Stimulated activated CD4-positive, alpha-beta T cell treated with anti-CD3 and anti-CD28 coated beads, TNF-alpha, amount 100 ng/mL, for 24 hours (primary cell): ENCODE measurements around the gene TTN.
"Not testable (repeated sequence)": the region's sequence is repeated elsewhere in the genome, so short reads cannot be mapped to it uniquely, and the experiment has no call there.

Experiments
- DNase-seq, 3 experiments: peaks; one replicate each; pipeline ENCODE4 v3.0.0-alpha.2; 2020; ENCODE audit warnings: low read depth in 3 of 3

The TTN gene

DNA sequence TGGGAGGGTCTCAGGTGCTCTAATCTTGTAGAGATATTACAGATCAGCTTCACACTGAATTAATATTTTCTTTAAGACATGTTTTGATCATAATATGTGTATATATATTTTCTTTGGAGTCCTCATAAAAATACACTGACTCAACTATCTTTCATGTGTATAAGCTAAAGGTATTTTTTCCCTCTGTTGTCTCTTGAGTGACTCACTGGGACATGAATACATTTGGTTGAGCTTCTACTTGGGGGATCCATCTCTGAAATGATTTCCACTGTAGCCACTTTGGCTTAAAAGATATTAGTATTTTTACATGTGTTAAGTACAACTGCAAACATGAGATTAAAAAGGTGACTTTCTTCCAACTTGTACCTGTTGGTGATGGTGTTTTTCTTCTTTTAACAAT, 140.8 kb downstream of the TTN start:
- no peak for DNase-seq

DNA sequence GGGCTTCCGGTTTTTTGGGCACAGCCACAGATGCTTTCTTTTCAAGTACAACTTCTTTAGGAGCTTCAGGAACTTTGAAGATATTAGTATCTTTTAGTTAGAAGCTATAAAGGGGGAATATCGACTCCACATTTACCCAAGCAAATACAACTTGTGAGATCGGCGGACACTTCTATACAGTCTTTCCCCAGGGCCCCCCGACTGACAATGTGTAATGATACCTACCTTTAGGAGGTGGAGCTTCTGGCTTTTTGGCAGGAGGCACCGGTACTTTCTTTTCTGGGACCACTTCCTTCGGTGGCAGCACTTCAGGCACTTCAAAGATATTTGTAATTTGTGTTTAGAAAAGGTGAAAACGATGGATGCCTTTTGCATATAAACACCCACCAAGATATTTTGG, 148.7 kb downstream of the TTN start:
- DNase-seq = not testable (repeated sequence)

DNA sequence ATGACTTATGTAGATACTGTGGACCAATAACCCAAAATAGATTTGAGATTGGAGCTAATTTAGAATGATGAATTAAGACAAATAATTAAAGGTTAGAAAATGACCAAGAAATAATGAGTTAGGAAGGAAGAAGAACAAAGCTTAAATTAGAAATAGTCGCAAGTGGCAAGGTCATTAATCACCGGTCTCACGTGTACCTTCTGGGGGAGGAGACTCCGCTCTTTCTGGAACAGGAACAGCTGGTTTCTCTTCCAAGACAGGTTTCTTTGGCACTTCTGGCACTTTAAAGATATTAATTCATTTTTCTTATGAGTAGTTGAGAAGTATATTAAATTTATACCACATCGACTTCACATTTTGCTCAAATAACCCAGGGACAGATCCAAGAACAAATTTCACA, 156.7 kb downstream of the TTN start:
- no peak for DNase-seq

DNA sequence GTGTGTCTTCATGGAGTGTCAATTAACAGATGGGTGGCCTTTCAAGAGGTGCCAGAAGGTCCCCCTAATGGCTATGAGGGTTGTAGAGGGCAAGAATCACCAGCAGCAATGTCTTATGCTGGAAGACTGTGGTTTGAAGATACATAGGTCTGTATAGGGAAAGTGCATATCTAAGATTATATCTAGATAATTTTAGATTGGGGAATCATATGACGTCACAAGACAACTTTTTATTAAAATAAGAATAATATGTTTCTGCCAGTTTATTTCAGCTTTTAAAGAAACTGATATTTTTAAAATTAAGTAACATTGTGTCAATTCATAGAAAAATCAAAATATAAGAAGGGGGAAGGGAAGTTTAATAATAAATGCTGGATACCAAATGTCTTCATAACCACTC, 162.3 kb downstream of the TTN start:
- DNase-seq = no peak

DNA sequence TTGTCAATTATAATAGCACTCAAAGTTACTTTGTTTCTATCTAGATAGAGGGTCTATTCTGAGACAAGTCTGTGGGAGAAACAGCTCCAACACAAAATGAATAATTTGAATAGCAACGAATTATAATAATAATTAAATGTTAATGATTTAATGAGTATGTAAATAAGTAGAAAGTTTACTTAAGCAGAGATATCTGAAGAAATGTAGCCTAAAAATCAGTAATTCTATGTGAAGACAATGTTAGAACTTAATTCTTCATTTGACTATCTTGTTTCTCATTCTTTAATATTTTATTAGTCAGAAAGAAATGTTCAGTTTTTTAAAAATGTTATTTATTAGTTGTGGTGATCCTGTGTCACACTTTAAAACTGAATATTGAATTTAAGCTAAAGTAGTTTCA, 165.7 kb downstream of the TTN start:
- no peak for DNase-seq

DNA sequence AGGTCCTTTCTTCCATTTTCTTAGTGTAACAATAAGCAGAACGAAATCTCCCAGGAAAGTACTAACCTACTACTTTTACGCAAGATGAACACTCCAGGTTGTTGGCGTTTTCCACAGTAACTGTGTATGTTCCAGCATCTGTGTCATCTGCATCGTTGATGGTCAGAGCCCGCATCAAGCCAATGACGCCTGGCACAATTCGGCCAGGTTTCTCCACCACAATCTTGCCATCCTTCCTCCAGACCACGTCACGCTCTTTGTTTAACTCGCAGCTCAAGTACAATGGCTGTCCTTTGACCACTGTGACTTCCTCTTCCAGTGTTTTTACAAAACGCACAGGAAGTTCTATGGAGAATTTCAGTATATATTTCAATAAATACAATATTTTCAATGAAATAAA, 171.3 kb downstream of the TTN start:
- DNase-seq = no peak

DNA sequence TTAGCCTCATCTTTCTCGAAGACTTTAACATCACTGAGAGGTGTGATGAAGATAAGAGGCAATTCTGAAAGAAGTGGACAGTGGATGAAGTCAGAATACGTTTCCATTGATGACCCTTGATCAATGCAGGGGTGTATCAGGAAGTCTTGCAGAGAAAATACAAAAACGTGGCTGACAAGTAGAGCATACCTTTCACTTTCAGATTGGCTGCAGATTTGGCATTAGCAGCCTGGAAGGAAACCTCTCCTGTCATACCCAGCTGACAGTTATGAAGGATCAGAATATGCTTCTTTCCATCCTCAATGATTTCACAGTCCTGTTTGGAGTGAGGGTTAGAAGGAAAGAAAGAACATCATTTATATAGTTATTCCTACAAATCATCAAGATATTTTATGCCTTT, 174.5 kb downstream of the TTN start:
- no peak for DNase-seq

DNA sequence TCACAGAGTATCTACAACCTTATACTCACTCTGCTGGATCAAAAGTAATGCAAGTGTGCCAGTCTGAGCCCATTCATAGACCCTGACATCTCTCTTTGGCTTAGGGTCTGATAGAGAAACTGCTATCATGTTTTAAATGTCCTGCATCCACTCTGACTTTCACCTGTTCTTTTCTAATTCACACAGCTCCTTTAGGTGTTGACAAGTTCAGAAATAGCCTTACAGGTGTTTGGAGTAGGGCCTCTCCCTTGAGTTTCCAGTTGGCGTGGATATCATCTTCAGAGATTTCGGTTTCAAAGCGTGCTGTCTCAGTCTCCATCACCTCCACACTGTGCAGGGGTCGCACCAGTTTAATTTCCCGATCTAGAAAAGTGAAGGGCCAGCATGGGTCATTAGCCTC, 176.6 kb downstream of the TTN start:
- DNase-seq = no peak

DNA sequence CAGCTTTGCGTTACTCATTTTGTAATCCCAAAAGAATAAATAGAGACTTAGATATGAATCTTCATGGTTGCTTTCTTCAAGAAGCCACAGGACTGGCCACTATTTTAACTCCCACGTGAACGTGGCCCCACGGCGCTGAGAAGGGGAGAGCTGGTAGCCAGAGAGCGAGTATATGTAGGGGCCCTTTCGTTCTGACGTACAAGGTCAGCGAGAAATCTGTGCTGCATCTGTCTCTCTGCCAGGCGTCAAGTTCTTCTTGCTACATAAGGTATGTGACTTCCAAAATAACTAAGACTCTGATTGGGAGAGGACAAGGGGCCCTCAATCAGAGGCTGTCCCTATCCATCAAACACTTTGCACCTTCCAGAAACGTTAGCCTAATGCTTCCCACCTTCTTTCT, 177.8 kb downstream of the TTN start:
- DNase-seq = no peak

DNA sequence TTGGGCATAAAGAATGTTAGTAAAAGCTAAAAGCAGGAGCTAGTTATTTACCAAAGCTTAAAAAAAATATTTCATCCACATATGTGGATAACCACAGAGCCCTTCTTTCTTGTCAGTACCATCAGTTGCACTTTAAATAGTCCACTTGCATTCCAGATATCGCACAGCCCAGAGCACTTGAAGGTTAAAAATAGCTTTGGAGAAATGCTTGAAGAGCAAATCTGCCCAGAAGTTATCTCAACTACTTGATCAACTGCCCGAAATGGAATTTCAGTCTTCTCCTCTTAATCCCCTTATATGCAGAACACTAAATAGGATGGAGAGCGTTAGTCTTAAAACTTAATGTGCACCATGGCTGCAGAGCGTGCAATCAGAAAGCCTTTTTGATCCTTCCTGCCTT, 178.6 kb downstream of the TTN start:
- no peak for DNase-seq

DNA sequence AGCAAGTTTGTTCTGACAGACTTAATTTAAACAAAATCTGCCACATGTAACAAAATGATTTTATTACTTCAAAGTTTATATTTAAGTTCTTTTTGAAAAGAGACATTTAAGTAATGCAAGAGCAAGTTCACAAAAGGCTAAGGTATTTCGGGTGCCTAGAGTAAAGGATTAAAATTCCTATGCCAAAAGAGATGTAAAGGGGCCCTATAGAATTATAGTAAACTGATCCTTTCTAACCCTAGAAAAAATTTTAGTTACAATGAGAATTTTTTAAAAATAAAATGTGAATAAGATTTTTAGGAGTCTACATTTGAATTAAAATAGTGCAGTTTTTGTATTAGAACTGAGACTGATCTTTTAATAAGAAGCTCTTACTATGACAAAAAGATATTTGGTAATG, 179.8 kb downstream of the TTN start:
- no peak for DNase-seq

DNA sequence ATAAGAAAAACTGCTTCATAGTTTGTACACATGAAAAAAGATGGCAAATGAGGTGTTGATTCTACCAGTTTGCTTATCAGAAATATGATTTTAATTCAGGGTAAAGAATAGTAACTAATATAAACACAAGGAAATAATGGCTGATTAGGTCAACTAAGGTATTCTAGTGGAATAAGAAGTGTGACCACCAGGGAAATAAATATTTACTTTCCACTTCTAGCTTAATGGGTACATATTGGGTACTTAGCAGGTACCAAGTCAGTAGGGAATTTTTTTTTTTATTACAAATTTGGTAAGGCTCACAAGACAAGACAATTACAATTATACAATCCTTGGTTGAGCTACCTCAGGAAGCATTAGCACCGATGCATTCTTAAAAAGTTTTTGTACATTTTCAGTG, 191.3 kb downstream of the TTN start:
- no peak for DNase-seq

DNA sequence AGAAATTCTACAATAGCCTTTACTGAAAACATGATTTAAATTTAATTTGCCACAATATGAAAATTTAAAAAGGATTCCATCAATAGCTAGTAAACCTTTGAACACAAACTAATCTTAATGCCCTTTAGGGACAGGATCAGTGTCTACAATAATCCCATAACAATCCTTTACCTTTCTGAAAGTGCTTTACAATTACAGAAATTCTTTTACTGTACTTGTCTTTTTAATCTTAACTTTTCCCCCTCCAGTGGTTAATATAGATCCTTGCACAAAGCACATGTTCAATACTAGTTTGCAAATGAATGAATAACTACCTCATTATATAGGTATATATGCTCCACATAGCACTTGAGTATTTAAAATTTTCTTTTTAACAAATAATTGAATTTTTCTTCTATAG, 204.3 kb downstream of the TTN start:
- DNase-seq = no peak

DNA sequence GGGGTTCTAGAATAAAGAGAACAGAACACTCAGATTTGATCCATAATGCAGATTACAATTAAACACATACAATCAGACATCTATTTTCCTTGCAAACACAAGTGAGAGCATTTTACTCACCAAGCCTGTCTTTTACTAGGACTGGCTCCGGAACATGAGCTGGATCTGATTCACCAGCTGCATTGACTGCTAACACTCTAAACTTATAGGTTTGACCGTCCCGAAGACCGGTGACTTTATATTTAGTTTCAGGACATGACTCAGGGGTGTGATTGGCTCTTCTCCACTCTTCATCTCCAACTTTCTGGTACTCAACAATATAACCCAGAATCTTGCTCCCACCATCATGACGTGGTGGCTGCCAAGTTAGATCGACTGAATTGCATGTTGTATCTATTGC, 214.6 kb downstream of the TTN start:
- DNase-seq = no peak

DNA sequence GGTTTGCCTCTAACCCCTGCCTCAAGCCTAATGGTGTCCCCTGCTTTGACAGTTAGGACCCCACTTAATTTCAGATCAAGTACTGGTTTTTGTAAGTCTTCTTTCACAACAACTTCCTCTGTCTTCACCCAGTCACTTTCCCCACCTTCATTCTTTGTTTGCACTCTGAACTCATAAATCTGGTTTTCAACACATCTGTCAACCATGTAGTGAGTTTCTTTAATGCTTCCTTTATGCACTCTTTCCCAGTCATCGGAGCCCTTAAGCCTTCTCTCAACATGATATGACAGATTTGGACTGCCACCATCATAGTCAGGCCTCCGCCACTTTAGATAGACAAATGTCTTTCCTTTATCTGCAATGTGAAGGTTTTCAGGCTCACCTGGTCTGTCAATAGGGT, 217.9 kb downstream of the TTN start:
- DNase-seq = no peak

DNA sequence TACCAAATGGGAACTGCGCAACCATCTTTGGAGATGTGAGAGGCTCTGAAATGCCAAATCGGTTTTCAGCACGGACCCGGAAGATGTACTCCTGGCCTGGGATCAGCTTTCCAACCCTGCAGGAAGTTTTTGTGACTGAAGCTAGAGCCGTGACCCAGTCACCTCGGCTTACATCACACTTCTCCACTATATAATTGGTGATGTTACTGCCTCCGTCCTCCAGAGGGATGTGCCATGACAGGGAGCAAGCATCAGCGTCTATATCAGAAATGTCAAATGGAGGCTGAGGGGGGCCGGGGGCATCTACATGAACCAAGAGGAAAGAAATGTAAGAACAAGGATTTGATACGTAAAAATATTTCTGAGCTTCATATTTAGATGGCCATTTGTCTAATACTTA, 222.6 kb downstream of the TTN start:
- no peak for DNase-seq

DNA sequence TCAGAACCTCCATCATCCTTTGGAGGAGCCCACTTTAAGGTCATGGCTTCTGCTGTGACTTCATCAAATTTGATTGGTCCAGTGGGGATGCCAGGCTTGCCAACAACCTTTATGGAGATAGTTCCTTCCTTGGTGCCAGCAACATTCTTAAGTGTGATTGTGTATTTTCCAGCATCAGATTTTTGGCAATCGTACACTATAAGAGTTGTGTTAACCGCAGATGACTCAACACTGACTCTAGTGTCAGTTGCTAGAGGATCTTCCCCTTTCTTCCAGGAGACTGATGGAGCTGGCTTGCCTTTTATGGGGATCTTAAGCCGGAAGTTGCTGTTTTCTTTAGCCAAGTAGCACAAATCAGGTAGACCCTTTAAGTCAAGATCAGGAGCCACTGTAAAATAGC, 228.2 kb downstream of the TTN start:
- DNase-seq = no peak

DNA sequence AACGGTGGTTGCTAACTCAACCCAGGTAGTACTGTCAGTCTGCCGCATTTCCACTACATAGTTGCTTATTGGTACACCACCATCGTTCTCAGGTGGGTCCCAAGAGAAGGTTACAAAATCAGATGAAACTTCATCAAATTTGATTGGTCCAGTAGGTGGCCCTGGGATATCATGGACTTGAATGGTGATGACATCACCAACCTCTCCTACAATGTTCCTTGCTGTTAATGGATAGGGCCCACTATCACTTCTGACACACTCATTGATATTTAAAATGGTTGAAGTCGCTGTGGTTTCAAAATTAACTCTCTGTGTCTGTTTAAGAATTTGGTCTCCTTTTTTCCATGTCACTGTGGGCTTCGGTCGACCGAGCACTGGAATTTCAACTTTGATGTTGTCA, 232.4 kb downstream of the TTN start:
- no peak for DNase-seq

DNA sequence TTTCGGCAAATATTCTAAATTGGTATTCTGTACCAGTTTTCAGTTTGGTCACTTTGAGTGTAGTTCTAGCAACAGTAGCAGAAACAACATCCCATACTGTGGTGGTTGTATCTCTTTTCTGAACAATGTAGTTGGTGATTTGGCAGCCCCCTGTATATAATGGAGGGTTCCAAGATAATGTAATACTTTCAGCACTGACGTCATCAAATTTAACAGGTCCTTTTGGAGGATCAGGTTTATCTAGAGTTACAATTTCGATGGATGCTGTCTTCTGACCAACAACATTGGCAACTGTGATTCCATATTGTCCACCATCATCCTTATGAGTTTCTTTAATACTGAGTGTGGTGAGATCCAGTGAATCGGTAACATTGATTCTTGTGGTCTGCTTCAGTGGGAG, 239.0 kb downstream of the TTN start:
- DNase-seq = no peak

DNA sequence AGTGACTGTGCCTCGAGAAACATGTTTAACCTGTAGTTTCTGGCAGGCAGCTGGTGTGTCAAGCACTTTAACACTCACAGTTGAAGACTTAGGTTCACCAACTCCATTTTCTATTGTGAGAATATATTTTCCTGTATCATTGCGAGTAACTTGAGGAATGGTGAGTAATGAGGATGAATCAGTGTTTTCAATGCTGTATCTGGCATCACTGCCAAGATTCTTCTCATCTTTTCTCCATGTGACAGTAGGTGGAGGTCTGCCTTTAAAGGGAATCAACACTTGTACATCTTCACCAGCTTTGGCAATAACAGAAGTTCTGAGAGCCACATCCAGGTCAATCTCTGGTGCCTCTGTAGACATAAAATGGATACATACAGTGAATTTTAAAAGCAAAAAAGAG, 254.2 kb downstream of the TTN start:
- no peak for DNase-seq

DNA sequence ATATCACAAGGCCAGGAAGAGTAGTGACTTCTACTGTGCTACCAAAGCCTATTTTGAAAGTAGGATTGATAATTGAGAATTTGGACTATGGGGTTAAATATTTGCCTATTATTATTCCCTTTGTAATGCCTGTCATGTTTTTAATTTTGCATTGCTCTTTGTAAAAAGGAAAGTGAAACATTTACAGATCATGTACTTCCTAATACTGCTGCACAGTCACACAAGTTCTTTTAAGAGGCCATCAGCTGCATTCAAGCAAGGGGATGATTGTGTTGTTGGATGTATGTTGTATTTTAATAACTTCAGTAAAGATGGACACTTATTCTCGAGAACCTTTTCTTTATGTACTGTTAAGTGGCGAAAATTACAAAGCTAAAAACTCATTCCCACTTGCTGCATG, 256.9 kb downstream of the TTN start:
- DNase-seq = no peak

DNA sequence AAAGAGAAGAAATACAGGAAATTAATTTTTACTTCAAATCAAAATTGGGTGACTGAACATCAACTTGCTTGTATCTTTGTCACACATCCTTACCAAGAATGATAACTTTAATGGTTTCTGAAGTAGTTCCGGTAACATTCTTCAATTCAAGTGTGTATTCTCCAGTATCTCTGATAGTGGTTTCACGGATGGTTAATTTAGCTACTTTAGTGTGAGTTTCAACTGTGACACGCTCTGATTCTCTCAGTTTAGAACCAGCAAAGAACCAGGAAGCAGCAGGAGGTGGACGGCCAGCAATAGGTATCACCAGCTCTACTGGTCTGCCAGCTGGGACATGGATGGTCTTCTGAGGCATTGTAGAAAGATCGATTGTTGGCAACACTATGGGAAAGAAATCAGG, 264.7 kb downstream of the TTN start:
- DNase-seq = no peak

DNA sequence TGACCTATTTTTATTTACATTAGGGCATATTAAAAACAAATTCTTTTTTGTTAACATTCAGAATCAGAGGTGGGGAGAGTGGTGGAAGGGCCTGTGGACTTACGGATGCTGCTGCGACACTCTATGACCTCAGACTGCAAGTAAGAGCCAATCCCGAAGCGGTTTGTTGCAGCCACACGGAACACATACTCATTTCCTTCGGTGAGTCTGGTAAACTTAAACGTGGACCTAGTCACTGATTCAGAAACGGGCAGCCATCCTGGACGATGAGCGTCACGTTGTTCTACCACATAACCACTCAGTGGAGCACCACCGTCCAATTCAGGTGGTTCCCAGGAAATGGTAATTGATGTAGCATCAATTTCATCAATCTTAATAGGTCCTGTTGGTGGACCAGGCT, 265.1 kb downstream of the TTN start:
- no peak for DNase-seq

DNA sequence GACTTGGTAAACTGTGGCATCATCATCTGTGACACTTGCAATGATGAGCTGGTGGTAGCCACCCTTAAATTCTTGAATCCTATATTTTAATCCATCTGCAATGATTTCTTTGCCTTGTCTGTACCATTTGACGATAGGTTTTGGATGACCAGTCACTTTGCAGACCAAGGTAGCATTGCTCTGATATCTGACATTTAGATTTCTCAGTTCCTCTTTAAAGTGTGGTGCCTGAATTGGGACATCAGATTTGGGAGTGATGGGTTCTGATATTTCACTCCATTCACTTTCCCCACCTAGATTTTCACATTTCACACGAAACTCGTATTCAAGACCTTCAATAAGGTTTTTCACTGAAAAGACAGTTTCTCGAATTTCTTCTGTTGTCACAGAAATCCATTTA, 271.2 kb downstream of the TTN start:
- no peak for DNase-seq

DNA sequence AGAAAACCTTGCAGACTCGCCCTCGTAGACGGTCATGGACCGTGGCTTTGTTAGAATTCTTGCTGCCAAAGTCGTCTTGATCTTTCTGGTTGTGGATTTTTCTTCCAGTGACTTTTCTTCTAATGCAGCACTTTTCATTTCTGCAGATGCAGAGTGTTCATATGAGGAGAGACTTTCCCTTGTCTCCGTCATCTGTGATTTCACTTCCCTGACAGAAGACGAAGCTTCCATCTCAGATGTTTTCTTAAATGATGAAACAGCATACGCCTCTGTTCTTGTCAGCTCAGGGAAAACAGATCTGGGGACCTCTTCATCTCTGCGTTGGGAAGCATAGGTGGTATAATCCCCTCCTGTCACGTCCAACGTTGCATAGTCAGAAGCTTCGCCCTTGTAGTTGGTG, 276.1 kb downstream of the TTN start:
- DNase-seq = no peak
